ENCODE results near the gene PFKFB3.

DNA sequence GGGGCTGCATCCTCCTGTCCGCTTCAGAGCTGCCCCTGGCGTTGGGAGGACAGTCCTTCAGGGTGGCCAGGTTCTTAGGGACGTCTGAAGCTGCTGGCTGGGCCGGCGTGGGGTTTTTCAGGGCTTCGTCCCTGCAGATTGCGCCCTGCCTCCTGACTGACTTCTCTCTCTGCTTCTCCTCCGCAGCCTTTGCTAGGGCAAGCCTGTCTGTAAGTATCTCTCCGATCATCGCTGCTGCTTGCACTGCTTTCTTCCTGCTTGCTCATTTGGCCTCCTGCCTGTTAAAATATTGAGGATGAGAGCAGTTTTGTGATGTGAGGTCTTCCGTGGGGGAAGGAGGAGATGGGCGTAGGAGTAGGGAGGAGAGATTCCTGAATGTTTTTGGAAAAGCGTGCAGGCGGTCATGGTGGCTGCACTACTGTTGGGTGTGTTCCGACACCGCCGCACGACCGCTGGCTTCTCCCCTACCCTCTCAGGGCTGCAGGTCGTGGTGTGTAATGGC lies 25.3 kb downstream of the PFKFB3 start:
- TF ChIP-seq, protein P1, sequence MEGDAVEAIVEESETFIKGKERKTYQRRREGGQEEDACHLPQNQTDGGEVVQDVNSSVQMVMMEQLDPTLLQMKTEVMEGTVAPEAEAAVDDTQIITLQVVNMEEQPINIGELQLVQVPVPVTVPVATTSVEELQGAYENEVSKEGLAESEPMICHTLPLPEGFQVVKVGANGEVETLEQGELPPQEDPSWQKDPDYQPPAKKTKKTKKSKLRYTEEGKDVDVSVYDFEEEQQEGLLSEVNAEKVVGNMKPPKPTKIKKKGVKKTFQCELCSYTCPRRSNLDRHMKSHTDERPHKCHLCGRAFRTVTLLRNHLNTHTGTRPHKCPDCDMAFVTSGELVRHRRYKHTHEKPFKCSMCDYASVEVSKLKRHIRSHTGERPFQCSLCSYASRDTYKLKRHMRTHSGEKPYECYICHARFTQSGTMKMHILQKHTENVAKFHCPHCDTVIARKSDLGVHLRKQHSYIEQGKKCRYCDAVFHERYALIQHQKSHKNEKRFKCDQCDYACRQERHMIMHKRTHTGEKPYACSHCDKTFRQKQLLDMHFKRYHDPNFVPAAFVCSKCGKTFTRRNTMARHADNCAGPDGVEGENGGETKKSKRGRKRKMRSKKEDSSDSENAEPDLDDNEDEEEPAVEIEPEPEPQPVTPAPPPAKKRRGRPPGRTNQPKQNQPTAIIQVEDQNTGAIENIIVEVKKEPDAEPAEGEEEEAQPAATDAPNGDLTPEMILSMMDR (IDR thresholded peaks at IDR 0.05), result no peak
- no peak for TF ChIP-seq EP300 (IDR thresholded peaks at IDR 0.05)
- TF ChIP-seq POLR2A (IDR thresholded peaks at IDR 0.05), result no peak

Data from sigmoid colon (tissue), 4 donors.